NB4 (cell line): ENCODE measurements around the gene RDM1.
A peak's percentile ranks its signal among the peaks of the same experiment; 100 is the strongest.

Experiments
- DNase-seq: peaks from one replicate; pipeline ENCODE4 v3.0.0; 2010; ENCODE audit warnings: low read depth
- H3K4me3 ChIP-seq: one replicate; pipeline ENCODE4 v1.5.1; 2011; ENCODE audit warnings: mild to moderate bottlenecking, low read depth, low read length, moderate library complexity
- CTCF ChIP-seq: IDR thresholded peaks from one replicate; pipeline ENCODE4 v1.5.1; 2012; ENCODE audit warnings: low read depth, low read length
- MAX ChIP-seq: IDR thresholded peaks from 2 replicates; pipeline ENCODE4 v1.6.1; 2011; ENCODE audit warnings: low read depth, low read length
- MYC ChIP-seq: IDR thresholded peaks from 2 replicates; pipeline ENCODE4 v1.6.1; 2011; ENCODE audit warnings: low read depth, low read length
- POLR2A ChIP-seq: IDR thresholded peaks from 2 replicates; pipeline ENCODE4 v1.6.1; 2011; ENCODE audit warnings: mild to moderate bottlenecking; ENCODE audit not compliant: insufficient read length; ENCODE audit errors: extremely low read depth

The RDM1 gene

GRCh38 chr17:35889818-35890773, 40.5 kb downstream of the RDM1 start:
- H3K4me3 ChIP-seq: no peak overlapping the region
- DNase-seq: no peak
- TF ChIP-seq CTCF: no peak

DNA sequence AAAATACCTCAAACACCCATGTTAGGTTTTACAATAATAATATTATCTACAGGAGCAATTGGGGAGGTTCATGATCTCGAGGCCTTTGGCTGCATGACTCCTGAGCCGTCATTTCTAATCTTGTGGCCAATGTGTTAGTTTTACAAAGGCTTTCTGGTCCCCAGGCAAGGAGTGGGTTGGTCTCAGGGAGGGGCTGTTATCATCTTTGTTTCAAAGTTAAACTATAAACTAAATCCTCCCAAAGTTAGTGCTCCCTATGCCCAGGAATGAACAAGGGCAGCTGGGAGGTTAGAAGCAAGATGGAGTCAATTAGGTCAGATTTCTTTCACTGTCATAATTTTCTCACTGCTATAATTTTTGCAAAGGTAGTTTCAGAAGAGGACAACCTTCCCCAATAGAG, 41.3 kb downstream of the RDM1 start:
- DNase-seq: no peak
- H3K4me3 ChIP-seq: no peak overlapping the region

GRCh38 chr17:35879773-35880654, 50.6 kb downstream of the RDM1 start, which contains the start of gene CCL5:
CCL5 (minus strand) TSS chr17:35880360.
- DNase-seq: peak; percentile 95
- peak within 1 kb of the TSS; percentile 81 for H3K4me3 ChIP-seq
- no peak for TF ChIP-seq CTCF
- peak; percentile 93 for TF ChIP-seq MYC
- TF ChIP-seq POLR2A: peak; percentile 97
- TF ChIP-seq MAX: peak; percentile 96

More for the DNA sequence above, 41.3 kb downstream of the RDM1 start:
- TF ChIP-seq POLR2A (no peak), MAX (no peak), CTCF (no peak), MYC (no peak)

GRCh38 chr17:35878361-35878760, 52.2 kb downstream of the RDM1 start:
- TF ChIP-seq MAX: no peak
- no peak for TF ChIP-seq CTCF
- no peak for TF ChIP-seq POLR2A
- TF ChIP-seq MYC: no peak
- DNase-seq: peak; percentile 34
- peak overlapping the region; percentile 25 for H3K4me3 ChIP-seq

DNA sequence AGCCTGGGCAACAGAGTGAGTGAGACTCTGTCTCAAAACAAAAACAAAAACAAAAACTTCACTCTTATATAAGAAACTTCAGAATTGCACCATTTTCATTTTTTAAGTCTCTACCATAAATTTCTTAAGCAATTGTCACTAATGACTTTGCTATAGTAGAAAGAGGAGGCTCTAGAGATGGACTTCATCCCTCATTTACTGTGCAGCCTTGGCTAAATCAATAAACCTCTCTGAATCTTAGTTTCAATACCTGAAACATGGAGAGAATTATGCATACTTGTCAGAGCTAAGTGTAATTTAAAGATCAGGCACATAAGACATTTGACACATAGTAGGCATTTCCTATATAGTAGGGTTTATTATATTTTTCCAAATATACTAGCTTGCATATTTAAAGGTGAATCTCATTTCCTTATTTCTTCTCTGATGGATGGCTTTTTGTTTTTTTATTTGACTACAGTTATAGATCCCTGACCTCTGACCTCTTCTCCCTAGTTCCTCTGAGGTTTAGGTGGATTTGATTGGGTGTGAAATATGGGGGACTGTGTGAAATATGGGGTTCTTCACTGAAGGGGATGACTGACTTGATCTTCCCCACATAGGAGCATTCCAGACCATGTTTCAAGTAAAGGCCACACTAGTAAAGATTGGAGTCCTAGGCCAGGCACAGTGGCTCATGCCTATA, 53.1 kb downstream of the RDM1 start:
- DNase-seq: no peak
- H3K4me3 ChIP-seq: peak overlapping the region; percentile 1
- no peak for TF ChIP-seq MAX
- TF ChIP-seq CTCF: no peak
- no peak for TF ChIP-seq POLR2A
- TF ChIP-seq MYC: no peak
